SK-N-SH treated with all-trans-retinoic acid at 6 μM for 48 hours (cell line): ENCODE measurements around the gene GCG.

Experiments
- ESRRG ChIP-seq: fragments of 250-450 bp; sonication (Bioruptor Pico); IDR thresholded peaks from 2 replicates; pipeline ENCODE4 v1.6.1; 2021; ENCODE audit warnings: mild to moderate bottlenecking
- GLIS3 ChIP-seq: fragments of 250-450 bp; sonication (Bioruptor Pico); IDR thresholded peaks from 2 replicates; pipeline ENCODE4 v1.5.0; 2020; ENCODE audit warnings: mild to moderate bottlenecking, moderate library complexity
- OSR1 ChIP-seq: fragments of 250-450 bp; sonication (Bioruptor Pico); IDR thresholded peaks from 2 replicates; pipeline ENCODE4 v1.8.0; 2022; ENCODE audit warnings: moderate library complexity, mild to moderate bottlenecking, inconsistent platforms
- PATZ1 ChIP-seq: fragments of 250-450 bp; sonication (Bioruptor Pico); IDR thresholded peaks from 2 replicates; pipeline ENCODE4 v1.8.0; 2020; ENCODE audit warnings: mild to moderate bottlenecking, moderate library complexity, borderline replicate concordance
- POU6F1 ChIP-seq: fragments of 250-450 bp; sonication (Bioruptor Pico); IDR thresholded peaks from 2 replicates; pipeline ENCODE4 v1.8.0; 2021; ENCODE audit warnings: low read depth, mild to moderate bottlenecking, moderate library complexity, borderline replicate concordance
- PPARA ChIP-seq: fragments of 250-450 bp; sonication (Bioruptor Pico); IDR thresholded peaks from 2 replicates; pipeline ENCODE4 v1.5.0; 2020; ENCODE audit warnings: mild to moderate bottlenecking, borderline replicate concordance
- TOX ChIP-seq: fragments of 250-450 bp; sonication (Bioruptor Pico); IDR thresholded peaks from 2 replicates; pipeline ENCODE4 v1.8.0; 2021; ENCODE audit warnings: mild to moderate bottlenecking, moderate library complexity, borderline replicate concordance
- TSHZ2 ChIP-seq: fragments of 250-450 bp; sonication (Bioruptor Pico); IDR thresholded peaks from 2 replicates; pipeline ENCODE4 v1.5.0; 2020; ENCODE audit warnings: mild to moderate bottlenecking, moderate library complexity
- ZC3H10 ChIP-seq: fragments of 250-450 bp; sonication (Bioruptor Pico); IDR thresholded peaks from 2 replicates; pipeline ENCODE4 v1.5.1; 2021; ENCODE audit warnings: mild to moderate bottlenecking, moderate library complexity
- ZFP30 ChIP-seq: fragments of 450-650 bp; formaldehyde crosslinking; IDR thresholded peaks from 2 replicates; pipeline ENCODE4 v1.5.0; 2022; ENCODE audit warnings: mild to moderate bottlenecking, moderate library complexity
- ZNF565 ChIP-seq: fragments of 450-650 bp; formaldehyde crosslinking; conservative IDR thresholded peaks from 2 replicates; pipeline ENCODE4 v1.5.0; 2020; ENCODE audit warnings: low read depth, mild to moderate bottlenecking, moderate library complexity

- TF ChIP-seq PATZ1 (CRISPR knock-in tag): no peak
- TF ChIP-seq ZC3H10 (CRISPR knock-in tag): no peak
- TF ChIP-seq GLIS3 (CRISPR knock-in tag): no peak
- TF ChIP-seq POU6F1 (CRISPR knock-in tag): no peak
- TF ChIP-seq ZNF565 (CRISPR knock-in tag): no peak
- TF ChIP-seq PPARA (CRISPR knock-in tag): no peak
- TF ChIP-seq ZFP30 (CRISPR knock-in tag): no peak
- TF ChIP-seq ESRRG (CRISPR knock-in tag): no peak
- no peak for TF ChIP-seq TSHZ2 (CRISPR knock-in tag)
- no peak for TF ChIP-seq TOX (CRISPR knock-in tag)
- TF ChIP-seq OSR1 (CRISPR knock-in tag): no peak
Measured at GRCh38 chr2:162184821-162185450, 32.9 kb upstream of the GCG start.
